Measurements from ENCODE around the gene LAMTOR4. TPM values are rescaled to one million over a fixed set of nuclear protein-coding genes. Genes with fewer than 3 reads are reported as not detected.

LAMTOR4 gene
- total and polyA plus RNA-seq, 2 of the 13 experiments (the other 11 are each of a cell fraction or from before 2014, with no cell fraction given), result 115 to 118 TPM

DNA sequence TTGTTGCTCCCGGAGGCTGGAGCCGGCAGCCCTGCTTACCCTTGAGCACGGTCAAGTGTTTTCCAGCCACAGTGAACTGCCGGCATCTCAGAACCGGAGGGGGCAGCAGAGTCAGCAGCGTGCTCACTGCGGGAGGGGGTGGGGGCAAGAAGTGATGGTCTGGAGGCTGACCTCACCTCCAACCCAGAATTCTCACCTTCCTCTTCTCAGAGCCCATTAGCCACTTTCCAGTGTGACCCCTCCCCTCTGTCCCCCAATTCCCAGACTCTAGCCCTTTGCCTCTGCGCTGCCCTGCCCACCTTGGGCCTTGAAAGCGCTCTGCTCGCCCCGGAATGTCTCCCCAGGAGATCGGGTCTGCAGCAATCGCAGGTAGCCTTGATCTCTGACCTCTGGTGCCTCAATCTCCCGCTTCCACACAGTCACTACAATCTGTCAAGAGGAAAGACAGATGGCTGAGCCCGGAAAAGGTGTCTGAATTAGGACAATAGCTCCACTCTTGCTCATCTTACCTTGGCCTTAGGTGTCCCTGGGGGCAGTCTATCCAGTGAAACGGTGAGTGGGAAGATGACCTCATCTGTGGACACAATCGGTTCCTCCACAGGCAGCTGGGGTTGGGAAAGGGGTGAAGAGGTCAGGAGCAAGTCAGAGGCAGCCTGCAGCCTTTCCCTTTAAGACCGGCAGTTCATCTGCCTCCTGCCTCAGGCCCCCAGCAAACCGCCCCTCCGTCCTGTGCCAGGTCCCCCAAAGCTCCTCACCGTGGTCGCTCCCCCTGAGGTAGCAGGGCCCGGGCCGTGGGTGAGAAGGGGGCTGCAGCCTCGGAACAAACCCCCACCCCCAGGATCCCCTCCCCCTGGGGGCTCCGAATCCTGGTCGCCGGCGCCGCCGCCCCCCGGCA lies 8.9 kb downstream of the LAMTOR4 start (continued):
- TF ChIP-seq TAF1 (CRISPR knock-in tag; IDR thresholded peaks at IDR 0.05) (0 out of 2 replicates have a peak, but pooled peaks have one; percentile 19), KDM3A (CRISPR knock-in tag; IDR thresholded peaks at IDR 0.05; ENCODE audit: low read depth) (no peak), POLR2AphosphoS5 (IDR thresholded peaks at IDR 0.05; ENCODE audit: low read depth, low read length) (no peak), SIN3A (IDR thresholded peaks at IDR 0.05; ENCODE audit: borderline replicate concordance, low read depth, low read length) (peak; percentile 31; the same call in 1 of the 2 replicates), XBP1 (CRISPR knock-in tag; IDR thresholded peaks at IDR 0.05) (no peak), HNF4A (CRISPR knock-in tag; IDR thresholded peaks at IDR 0.05) (peak; percentile 28), ZNF552 (CRISPR knock-in tag; IDR thresholded peaks at IDR 0.05; ENCODE audit: borderline replicate concordance) (no peak), MEIS2 (CRISPR knock-in tag; IDR thresholded peaks at IDR 0.05) (peak; percentile 69; the same call in 1 of the 2 replicates), GTF2F1 (IDR thresholded peaks at IDR 0.05; ENCODE audit: low read length) (no peak), ZNF350 (CRISPR knock-in tag; IDR thresholded peaks at IDR 0.05; ENCODE audit: borderline replicate concordance, low read depth) (no peak), ZNF335 (CRISPR knock-in tag; IDR thresholded peaks at IDR 0.05) (peak; percentile 56; the same call in 1 of the 2 replicates), CEBPG (CRISPR knock-in tag; IDR thresholded peaks at IDR 0.05) (peak; percentile 63), KLF6 (CRISPR knock-in tag; IDR thresholded peaks at IDR 0.05) (no peak), TBX2 (CRISPR knock-in tag; IDR thresholded peaks at IDR 0.05; ENCODE audit: borderline replicate concordance) (peak; percentile 69; the same call in 1 of the 2 replicates), HOXA5 (CRISPR knock-in tag; IDR thresholded peaks at IDR 0.05) (peak; percentile 34; the same call in 1 of the 2 replicates)
- TF ChIP-seq, protein P1, sequence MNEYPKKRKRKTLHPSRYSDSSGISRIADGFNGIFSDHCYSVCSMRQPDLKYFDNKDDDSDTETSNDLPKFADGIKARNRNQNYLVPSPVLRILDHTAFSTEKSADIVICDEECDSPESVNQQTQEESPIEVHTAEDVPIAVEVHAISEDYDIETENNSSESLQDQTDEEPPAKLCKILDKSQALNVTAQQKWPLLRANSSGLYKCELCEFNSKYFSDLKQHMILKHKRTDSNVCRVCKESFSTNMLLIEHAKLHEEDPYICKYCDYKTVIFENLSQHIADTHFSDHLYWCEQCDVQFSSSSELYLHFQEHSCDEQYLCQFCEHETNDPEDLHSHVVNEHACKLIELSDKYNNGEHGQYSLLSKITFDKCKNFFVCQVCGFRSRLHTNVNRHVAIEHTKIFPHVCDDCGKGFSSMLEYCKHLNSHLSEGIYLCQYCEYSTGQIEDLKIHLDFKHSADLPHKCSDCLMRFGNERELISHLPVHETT (CRISPR knock-in tag; conservative IDR thresholded peaks at IDR 0.05), result peak; percentile 77
- TF ChIP-seq, protein P2, sequence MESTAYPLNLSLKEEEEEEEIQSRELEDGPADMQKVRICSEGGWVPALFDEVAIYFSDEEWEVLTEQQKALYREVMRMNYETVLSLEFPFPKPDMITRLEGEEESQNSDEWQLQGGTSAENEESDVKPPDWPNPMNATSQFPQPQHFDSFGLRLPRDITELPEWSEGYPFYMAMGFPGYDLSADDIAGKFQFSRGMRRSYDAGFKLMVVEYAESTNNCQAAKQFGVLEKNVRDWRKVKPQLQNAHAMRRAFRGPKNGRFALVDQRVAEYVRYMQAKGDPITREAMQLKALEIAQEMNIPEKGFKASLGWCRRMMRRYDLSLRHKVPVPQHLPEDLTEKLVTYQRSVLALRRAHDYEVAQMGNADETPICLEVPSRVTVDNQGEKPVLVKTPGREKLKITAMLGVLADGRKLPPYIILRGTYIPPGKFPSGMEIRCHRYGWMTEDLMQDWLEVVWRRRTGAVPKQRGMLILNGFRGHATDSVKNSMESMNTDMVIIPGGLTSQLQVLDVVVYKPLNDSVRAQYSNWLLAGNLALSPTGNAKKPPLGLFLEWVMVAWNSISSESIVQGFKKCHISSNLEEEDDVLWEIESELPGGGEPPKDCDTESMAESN (CRISPR knock-in tag; conservative IDR thresholded peaks at IDR 0.05), result 0 out of 2 replicates have a peak, but pooled peaks have one; percentile 2
- TF ChIP-seq, protein P3, sequence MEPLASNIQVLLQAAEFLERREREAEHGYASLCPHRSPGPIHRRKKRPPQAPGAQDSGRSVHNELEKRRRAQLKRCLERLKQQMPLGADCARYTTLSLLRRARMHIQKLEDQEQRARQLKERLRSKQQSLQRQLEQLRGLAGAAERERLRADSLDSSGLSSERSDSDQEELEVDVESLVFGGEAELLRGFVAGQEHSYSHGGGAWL (CRISPR knock-in tag; IDR thresholded peaks at IDR 0.05), result 0 out of 2 replicates have a peak, but pooled peaks have one; percentile 7
- TF ChIP-seq, protein P4, sequence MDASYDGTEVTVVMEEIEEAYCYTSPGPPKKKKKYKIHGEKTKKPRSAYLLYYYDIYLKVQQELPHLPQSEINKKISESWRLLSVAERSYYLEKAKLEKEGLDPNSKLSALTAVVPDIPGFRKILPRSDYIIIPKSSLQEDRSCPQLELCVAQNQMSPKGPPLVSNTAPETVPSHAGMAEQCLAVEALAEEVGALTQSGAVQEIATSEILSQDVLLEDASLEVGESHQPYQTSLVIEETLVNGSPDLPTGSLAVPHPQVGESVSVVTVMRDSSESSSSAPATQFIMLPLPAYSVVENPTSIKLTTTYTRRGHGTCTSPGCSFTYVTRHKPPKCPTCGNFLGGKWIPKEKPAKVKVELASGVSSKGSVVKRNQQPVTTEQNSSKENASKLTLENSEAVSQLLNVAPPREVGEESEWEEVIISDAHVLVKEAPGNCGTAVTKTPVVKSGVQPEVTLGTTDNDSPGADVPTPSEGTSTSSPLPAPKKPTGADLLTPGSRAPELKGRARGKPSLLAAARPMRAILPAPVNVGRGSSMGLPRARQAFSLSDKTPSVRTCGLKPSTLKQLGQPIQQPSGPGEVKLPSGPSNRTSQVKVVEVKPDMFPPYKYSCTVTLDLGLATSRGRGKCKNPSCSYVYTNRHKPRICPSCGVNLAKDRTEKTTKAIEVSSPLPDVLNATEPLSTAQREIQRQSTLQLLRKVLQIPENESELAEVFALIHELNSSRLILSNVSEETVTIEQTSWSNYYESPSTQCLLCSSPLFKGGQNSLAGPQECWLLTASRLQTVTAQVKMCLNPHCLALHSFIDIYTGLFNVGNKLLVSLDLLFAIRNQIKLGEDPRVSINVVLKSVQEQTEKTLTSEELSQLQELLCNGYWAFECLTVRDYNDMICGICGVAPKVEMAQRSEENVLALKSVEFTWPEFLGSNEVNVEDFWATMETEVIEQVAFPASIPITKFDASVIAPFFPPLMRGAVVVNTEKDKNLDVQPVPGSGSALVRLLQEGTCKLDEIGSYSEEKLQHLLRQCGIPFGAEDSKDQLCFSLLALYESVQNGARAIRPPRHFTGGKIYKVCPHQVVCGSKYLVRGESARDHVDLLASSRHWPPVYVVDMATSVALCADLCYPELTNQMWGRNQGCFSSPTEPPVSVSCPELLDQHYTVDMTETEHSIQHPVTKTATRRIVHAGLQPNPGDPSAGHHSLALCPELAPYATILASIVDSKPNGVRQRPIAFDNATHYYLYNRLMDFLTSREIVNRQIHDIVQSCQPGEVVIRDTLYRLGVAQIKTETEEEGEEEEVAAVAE (CRISPR knock-in tag; IDR thresholded peaks at IDR 0.05; ENCODE audit: borderline replicate concordance), result no peak
- TF ChIP-seq, protein P5, sequence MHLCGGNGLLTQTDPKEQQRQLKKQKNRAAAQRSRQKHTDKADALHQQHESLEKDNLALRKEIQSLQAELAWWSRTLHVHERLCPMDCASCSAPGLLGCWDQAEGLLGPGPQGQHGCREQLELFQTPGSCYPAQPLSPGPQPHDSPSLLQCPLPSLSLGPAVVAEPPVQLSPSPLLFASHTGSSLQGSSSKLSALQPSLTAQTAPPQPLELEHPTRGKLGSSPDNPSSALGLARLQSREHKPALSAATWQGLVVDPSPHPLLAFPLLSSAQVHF (CRISPR knock-in tag; IDR thresholded peaks at IDR 0.05), result no peak
